Measurements from ENCODE around the gene TNFRSF11A.

TNFRSF11A gene

DNA sequence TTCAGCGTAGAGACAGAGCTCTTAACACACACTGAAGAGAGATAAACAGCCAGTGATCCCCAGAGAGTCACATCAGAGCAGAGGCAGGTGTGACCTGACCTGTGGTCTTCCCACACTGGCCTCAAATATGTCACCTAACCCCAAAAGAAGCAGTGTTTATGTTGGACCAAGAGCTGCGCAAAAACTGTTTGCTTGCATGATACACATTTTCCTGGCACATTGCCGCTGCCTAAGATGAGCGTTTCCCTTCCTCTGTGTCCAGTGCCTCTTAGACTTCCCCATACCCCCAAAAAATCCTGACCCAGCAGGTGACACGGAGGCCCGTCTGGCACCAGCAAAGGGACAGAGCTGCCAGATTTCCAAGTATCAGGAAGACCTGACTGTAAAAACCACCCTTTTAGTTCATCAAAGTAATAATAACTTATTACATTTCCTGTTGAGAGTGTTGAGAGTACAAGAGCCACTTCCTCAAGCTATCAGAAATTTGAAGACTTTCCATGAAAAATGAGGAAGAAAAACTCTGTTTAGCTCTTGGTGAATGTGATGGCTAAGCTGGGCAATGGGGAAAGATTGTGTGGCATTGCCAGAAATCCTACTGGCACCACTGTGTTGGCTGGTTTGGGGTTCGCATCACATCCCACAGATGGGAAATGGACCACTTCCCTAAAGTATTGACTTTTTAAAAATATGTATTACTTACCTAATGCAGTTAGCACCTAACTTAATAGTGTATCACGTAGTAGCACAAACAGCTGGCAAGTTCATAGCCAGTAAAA is 6.7 kb downstream of the TNFRSF11A start:
- peak overlapping the region; percentile 23 for H3K4me3 ChIP-seq
- TF ChIP-seq, protein P1, sequence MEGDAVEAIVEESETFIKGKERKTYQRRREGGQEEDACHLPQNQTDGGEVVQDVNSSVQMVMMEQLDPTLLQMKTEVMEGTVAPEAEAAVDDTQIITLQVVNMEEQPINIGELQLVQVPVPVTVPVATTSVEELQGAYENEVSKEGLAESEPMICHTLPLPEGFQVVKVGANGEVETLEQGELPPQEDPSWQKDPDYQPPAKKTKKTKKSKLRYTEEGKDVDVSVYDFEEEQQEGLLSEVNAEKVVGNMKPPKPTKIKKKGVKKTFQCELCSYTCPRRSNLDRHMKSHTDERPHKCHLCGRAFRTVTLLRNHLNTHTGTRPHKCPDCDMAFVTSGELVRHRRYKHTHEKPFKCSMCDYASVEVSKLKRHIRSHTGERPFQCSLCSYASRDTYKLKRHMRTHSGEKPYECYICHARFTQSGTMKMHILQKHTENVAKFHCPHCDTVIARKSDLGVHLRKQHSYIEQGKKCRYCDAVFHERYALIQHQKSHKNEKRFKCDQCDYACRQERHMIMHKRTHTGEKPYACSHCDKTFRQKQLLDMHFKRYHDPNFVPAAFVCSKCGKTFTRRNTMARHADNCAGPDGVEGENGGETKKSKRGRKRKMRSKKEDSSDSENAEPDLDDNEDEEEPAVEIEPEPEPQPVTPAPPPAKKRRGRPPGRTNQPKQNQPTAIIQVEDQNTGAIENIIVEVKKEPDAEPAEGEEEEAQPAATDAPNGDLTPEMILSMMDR (IDR thresholded peaks at IDR 0.05), result no peak
- no peak for DNase-seq (ENCODE audit: low spot score)
- H3K27ac ChIP-seq, result peak overlapping the region in 1 of 2 donors; percentile 52

DNA sequence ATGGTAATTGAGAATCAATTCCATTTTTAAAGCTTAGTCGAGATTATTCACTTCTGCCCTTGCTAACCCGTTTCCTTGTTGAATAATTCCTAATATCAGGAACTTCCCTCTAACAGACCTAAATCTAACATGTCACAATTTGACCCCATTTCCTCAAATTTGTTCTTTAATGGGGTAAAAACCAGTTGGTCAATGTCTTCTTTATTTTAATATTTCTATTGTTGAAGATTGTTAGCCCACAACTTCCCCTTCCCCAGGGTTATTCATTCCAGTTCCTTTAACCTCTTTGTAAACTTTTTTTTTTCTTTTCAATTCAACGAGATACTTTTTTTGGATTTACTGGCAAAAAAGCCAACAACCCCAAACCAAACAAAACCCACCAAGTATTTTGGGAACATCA is 7.3 kb downstream of the TNFRSF11A start:
- DNase-seq (ENCODE audit: low spot score), result no peak
- H3K4me3 ChIP-seq, result no peak overlapping the region
- H3K27ac ChIP-seq, result peak overlapping the region in 1 of 2 donors; percentile 8
- TF ChIP-seq, protein P1 (IDR thresholded peaks at IDR 0.05), result no peak

DNA sequence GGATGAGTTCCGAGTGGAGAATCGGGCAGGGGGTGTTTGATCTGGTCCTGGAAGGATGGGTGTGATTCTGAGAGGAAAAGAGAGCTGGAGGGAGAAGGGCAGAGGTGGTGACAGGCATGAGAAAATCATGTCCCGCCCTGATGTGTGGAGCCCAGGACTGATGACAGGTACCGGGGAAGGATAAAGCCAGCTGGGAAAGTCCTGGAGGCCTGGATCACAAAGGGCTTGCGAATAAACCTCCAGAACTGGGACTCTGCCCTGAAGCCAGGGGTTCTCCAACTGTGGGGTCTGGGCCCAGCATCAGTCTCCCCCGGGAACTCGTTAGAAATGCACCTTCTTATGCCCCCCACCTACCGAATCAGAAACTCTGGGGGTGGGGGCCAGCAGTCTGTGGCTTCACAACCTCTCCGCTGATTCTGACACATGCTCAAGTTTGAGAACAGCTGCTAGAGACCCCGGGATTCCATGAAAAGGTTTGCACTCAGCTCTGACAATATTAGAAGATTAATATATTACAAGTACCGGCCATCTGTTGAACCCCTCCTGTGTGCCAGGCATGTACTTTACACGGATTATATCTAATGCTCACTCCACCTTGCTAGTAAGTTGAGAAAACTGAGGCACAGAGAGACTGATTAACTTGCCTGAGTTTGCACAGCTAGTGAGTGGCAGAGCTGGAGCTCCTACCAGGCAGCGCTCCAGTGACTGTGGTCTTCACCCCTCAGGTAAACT is 8.0 kb downstream of the TNFRSF11A start:
- TF ChIP-seq, protein P1 (IDR thresholded peaks at IDR 0.05), result no peak
- no peak overlapping the region for H3K27ac ChIP-seq
- DNase-seq (ENCODE audit: low spot score), result no peak
- no peak overlapping the region for H3K4me3 ChIP-seq

DNA sequence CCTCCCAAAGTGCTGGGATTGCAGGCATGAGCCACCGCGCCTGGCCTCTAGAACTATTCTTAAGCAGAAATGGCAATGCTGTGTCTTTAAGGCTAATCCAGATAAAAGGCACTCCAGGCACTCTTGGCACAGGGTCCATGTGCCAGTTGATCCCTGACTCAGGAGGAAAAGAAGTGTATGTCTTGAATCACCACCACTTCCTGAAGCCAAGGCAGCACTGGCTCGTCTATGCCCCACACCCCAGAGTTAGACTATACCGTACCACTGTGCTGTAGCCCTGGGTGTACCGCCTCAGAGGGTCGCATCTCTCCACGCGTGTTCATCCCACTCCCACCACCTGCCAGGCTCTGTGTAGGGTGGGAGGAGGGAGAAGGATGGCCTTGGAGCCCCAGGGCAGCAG is 9.0 kb downstream of the TNFRSF11A start:
- Histone ChIP-seq H3K4me3 (no peak overlapping the region), H3K27ac (no peak overlapping the region)
- no peak for DNase-seq (ENCODE audit: low spot score)
- TF ChIP-seq, protein P1 (IDR thresholded peaks at IDR 0.05), result no peak

DNA sequence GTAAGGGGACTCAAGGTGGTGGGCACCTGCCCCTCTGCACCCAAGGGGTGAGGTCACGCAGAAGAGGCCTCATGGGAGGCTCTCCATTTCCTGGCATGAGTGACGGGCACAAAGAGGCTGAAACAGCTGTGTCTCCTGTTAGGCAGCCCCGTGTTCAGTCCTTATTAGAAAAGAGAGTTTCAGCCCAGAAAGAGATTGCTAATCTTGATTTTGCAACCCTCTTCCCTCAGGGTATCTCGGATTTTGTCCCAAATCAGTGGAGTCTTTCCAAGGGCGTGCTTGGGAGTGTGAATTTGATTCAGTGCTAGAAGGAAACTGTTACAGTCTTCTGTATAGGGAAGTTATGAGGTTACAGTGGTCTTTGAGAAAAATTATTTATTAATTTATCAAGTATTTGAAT is 10.4 kb downstream of the TNFRSF11A start:
- TF ChIP-seq, protein P1 (IDR thresholded peaks at IDR 0.05), result no peak
- no peak for DNase-seq (ENCODE audit: low spot score)
- no peak overlapping the region for H3K4me3 ChIP-seq
- no peak overlapping the region for H3K27ac ChIP-seq

DNA sequence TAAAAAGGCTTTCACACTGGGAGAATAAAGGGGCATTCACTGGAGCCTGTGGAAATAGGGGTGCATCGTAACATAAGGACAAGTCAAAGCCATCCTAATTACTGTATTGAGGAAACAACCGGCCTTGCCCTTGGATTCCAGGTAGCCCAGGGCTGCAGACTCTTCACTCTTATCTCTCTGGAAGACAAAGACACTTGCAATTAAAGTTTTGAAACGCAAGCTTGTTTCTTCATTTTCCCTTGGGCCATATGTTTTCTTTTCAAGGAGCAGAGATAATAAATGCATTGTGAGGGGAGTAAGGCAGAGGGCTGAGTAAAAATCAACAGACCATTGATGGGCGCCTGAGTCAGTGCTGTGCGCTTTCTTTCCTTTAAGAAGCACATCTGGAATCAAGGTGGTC is 11.5 kb downstream of the TNFRSF11A start:
- Histone ChIP-seq H3K27ac (no peak overlapping the region), H3K4me3 (no peak overlapping the region)
- no peak for DNase-seq (ENCODE audit: low spot score)
- TF ChIP-seq, protein P1 (IDR thresholded peaks at IDR 0.05), result no peak

DNA sequence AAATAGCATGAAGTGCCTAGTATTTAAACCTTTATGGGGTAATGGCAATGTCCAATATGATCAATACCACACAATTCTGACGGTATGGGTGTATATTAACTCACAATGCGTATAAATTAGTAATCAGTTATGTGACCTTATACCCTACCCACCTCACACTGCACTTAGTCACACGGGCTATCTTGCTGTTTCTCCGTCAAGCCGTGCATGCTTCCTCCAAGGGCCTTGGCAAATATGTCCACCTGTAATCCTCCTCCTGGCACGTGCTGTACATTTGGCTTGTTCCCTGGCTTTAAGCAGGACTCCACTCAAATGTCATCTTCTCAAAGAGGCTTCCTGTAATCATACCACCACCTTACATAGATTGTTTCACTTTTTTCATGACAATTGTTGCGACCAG is 12.2 kb downstream of the TNFRSF11A start:
- DNase-seq (ENCODE audit: low spot score), result no peak
- TF ChIP-seq, protein P1 (IDR thresholded peaks at IDR 0.05), result no peak
- Histone ChIP-seq H3K27ac (no peak overlapping the region), H3K4me3 (no peak overlapping the region)
